ENCODE results near the gene AKT3.

Gene AKT3

DNA sequence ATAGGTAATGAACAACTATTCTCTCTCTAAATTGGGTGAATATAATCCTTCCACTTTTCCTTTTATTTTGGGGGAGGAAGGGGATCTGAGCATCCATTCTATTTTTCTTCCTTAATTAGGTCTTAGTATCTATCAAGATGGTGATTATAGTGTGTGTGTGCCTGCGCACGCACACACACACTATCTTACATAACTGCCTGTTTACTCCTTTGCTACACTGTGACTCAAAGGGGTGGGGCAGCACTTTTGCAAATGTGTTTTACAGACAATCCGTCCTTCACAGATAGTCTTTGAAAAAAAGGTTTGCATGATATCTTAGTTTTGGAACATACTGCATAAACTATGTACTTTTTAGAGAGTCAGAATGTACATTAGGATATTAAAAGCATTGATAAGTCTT lies 402.7 kb downstream of the AKT3 start:
- peak; percentile 28 for DNase-seq (ENCODE audit: extremely low read depth, low read depth)
- TF ChIP-seq, protein P1, sequence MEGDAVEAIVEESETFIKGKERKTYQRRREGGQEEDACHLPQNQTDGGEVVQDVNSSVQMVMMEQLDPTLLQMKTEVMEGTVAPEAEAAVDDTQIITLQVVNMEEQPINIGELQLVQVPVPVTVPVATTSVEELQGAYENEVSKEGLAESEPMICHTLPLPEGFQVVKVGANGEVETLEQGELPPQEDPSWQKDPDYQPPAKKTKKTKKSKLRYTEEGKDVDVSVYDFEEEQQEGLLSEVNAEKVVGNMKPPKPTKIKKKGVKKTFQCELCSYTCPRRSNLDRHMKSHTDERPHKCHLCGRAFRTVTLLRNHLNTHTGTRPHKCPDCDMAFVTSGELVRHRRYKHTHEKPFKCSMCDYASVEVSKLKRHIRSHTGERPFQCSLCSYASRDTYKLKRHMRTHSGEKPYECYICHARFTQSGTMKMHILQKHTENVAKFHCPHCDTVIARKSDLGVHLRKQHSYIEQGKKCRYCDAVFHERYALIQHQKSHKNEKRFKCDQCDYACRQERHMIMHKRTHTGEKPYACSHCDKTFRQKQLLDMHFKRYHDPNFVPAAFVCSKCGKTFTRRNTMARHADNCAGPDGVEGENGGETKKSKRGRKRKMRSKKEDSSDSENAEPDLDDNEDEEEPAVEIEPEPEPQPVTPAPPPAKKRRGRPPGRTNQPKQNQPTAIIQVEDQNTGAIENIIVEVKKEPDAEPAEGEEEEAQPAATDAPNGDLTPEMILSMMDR (IDR thresholded peaks at IDR 0.05; ENCODE audit: low read depth, low read length) = no peak

DNA sequence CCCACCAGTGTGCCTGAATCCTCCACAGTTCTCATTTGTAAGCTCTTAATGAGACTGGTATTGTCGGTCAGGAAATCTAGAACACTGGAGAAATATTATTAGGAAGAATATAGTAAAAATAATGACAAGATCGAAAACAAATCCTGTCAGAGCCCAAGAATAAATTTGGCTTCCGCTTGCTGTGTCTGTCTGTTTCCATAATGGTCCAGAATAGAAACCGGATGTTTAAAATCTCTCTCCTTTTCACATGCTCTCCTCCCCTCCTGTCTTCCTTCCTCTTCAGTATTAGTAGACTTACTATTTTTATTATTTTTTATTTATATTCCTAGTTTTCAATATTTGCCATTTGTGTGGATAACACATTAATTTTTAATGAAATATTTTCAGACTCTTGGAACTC lies 406.5 kb downstream of the AKT3 start:
- TF ChIP-seq, protein P1 (IDR thresholded peaks at IDR 0.05; ENCODE audit: low read depth, low read length) = no peak
- no peak for DNase-seq (ENCODE audit: extremely low read depth, low read depth)

DNA sequence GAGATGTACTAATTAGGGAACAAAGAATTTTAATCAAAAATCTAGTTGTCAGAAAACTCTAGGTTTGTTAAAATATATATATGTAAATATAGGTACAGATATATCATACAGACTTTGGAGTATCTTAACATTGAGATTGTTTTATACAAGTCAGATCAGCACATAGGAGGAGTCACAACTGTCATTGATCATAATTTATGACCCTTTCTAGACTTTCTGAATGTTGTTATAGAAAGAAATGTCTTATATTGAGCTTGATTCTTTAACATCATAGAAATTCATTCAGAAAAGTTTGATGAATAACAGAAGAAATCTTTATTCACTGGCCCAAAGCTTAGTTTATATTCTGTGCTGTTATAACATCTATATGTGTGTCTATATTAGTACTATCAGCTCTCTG lies 408.4 kb downstream of the AKT3 start:
- no peak for DNase-seq (ENCODE audit: extremely low read depth, low read depth)
- TF ChIP-seq, protein P1 (IDR thresholded peaks at IDR 0.05; ENCODE audit: low read depth, low read length) = no peak

- DNase-seq (ENCODE audit: extremely low read depth, low read depth) = no peak
- TF ChIP-seq, protein P1 (IDR thresholded peaks at IDR 0.05; ENCODE audit: low read depth, low read length) = no peak
Observed at GRCh38 chr1:243440406-243440805, 409.6 kb downstream of the AKT3 start.

- no peak for DNase-seq (ENCODE audit: extremely low read depth, low read depth)
Observed at GRCh38 chr1:243438815-243439214, 411.2 kb downstream of the AKT3 start.

More at GRCh38 chr1:243438815-243439214, 411.2 kb downstream of the AKT3 start:
- TF ChIP-seq, protein P1 (IDR thresholded peaks at IDR 0.05; ENCODE audit: low read depth, low read length) = no peak
